K562 (cell line): Measurements from ENCODE around the gene NTSR1. TPM values are rescaled to one million over a fixed set of nuclear protein-coding genes. Genes with fewer than 3 reads are reported as not detected.

ENCODE experiments used
- CHD7 ChIP-seq: fragments of 200-600 bp; sonication (generic); IDR thresholded peaks from one replicate; pipeline ENCODE4 v1.6.1; 2012; ENCODE audit warnings: mild to moderate bottlenecking, low read depth, low read length, inconsistent platforms
- ETV6 ChIP-seq, 3 experiments: fragments of 150-350 bp in 1 of 3; sonication (generic) in 1 of 3; formaldehyde crosslinking in 1 of 3; IDR thresholded peaks; 2 replicates each; pipeline versions ENCODE4 v1.6.1 to v1.8.0; 2014 to 2022; ENCODE audit warnings: borderline replicate concordance in 2 of 3, low read depth in 2 of 3, antibody characterized with exemption in 1 of 3, low read length in 1 of 3, mild to moderate bottlenecking in 1 of 3, missing genetic modification reagents in 1 of 3
- PCBP1 ChIP-seq: fragments of 200-400 bp; formaldehyde crosslinking; IDR thresholded peaks from 2 replicates; pipeline ENCODE4 v1.6.1; 2018; ENCODE audit warnings: mild to moderate bottlenecking, low read depth, low read length; ENCODE audit not compliant: poor library complexity, severe bottlenecking
- PHB ChIP-seq: fragments of 250-450 bp; sonication (Bioruptor Pico); IDR thresholded peaks from 2 replicates; pipeline ENCODE4 v1.5.0; 2021
- RBBP5 ChIP-seq: fragments of 200-600 bp; sonication (generic); IDR thresholded peaks from 2 replicates; pipeline ENCODE4 v1.6.1; 2012; ENCODE audit warnings: borderline replicate concordance, mild to moderate bottlenecking, low read length, control low read depth, inconsistent platforms; ENCODE audit not compliant: insufficient read depth, poor library complexity, severe bottlenecking
- SUPT5H ChIP-seq: fragments of 450-650 bp; IDR thresholded peaks from 2 replicates; pipeline ENCODE4 v1.6.1; 2016
- TAF9B ChIP-seq: fragments of 450-650 bp; IDR thresholded peaks from 2 replicates; pipeline ENCODE4 v1.6.1; 2018; ENCODE audit warnings: mild to moderate bottlenecking; ENCODE audit not compliant: partially characterized antibody
- ZBTB43 ChIP-seq: sonication (generic); formaldehyde crosslinking; IDR thresholded peaks from 2 replicates; pipeline ENCODE4 v1.8.0; 2023; ENCODE audit warnings: mild to moderate bottlenecking, missing genetic modification reagents
- ZFX ChIP-seq: sonication (generic); formaldehyde crosslinking; IDR thresholded peaks from 2 replicates; pipeline ENCODE4 v1.8.0; 2022; ENCODE audit warnings: mild to moderate bottlenecking, missing genetic modification reagents, moderate library complexity
- polyA plus RNA-seq, 8 experiments: library from polyadenylated mRNA; depleted of rRNA in 4 of 8; stranded (reverse) in 5 of 8; unstranded in 3 of 8; fragments of >200 nt; fragmentation: Nextera tagmentation in 2 of 8; fragmentation: Illumina TruSeq in 1 of 8; extraction: Ambion mirVana in 2 of 8; extraction: Trizol in 1 of 8; gene quantifications; 2 replicates each; pipeline versions ENCODE4 v1.2.1 to v1.2.3, GENCODE V29; 2011 to 2014; ENCODE audit warnings: inconsistent platforms in 1 of 8, missing spikeins in 1 of 8
- total RNA-seq, 7 experiments: library from RNA; depleted of rRNA in 6 of 7; stranded (reverse); fragments of >200 nt in 6 of 7; fragmentation: Illumina TruSeq in 2 of 7; extraction: Trizol in 2 of 7; gene quantifications; 2 replicates each; pipeline versions ENCODE4 v1.2.1 to v1.2.3, GENCODE V29; 2011 to 2021; ENCODE audit warnings: low replicate concordance in 1 of 7

NTSR1 gene
- total and polyA plus RNA-seq, 9 of the 15 experiments (the other 6 are each of a cell fraction or from before 2014, with no cell fraction given), result 0.04 to 0.40 (median 0.13) TPM; not detected in 3

GRCh38 chr20:62685781-62686555 lies 22.7 kb upstream of the NTSR1 start (continued):
- no peak for TF ChIP-seq CHD7
- TF ChIP-seq ETV6 (IDR thresholded peaks at IDR 0.05; ENCODE audit: borderline replicate concordance in 1 of 2, low read depth in 2 of 2, low read length in 1 of 2), result peak; percentile 90 to 95; a peak in 3 of 4 replicates
- TF ChIP-seq ETV6 (CRISPR knock-in tag; IDR thresholded peaks at IDR 0.05; ENCODE audit: borderline replicate concordance), result no peak
- no peak for TF ChIP-seq RBBP5
- no peak for TF ChIP-seq PHB (CRISPR knock-in tag)
- no peak for TF ChIP-seq SUPT5H
- no peak for TF ChIP-seq PCBP1
- peak; percentile 50 for TF ChIP-seq TAF9B
- no peak for TF ChIP-seq ZFX (CRISPR knock-in tag)
- TF ChIP-seq ZBTB43 (CRISPR knock-in tag), result no peak
